ENCODE measurements around the gene FCMR. TPM values are rescaled to one million over a fixed set of nuclear protein-coding genes. Genes with fewer than 3 reads are reported as not detected.

Gene FCMR
- total and polyA plus RNA-seq, 9 donors, result 0.38 to 8.4 (median 2.4) TPM

DNA sequence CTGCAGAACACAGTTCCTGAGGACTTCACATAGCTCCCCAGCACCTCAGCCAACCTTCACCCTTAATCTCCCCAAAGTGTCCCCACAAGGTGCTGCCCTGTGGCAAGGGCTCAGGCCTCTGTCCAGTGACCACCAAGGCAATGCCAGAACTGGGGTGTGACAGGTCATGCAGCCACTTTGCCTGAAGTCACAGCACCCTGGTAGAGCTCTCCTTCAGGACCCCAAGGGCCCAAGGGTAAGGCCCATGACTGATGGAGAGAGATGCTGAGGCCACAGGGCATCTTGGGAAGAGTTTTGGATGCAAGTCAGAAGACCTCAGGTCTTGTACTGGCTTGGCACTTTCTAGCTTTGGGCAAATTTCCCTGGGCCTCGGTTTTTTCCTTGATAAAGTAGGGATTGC is 783 bp upstream of the FCMR start:
- intact Hi-C loops (cut with DNase I), result no loop called here
- H3K4me3 ChIP-seq, result no peak overlapping the region
- no peaks in the 10 kb centered on the region for H3K4me1 ChIP-seq (ENCODE audit: insufficient read depth)
- no peak for TF ChIP-seq EP300 (IDR thresholded peaks at IDR 0.05)
- no peak for TF ChIP-seq POLR2A (IDR thresholded peaks at IDR 0.05)
- no peak for TF ChIP-seq CTCF (IDR thresholded peaks at IDR 0.05)
- H3K27ac ChIP-seq, result no peak overlapping the region
- H3K9me3 ChIP-seq, result no peaks in the 10 kb centered on the region
- H3K27me3 ChIP-seq, result no peaks in the 10 kb centered on the region
- no peak for DNase-seq
- no peaks in the 10 kb centered on the region for H3K36me3 ChIP-seq
- WGBS, 3 donors, result 56 to 59% (median 59%) methylated on average over 1 of the region's 1 CpG

GRCh38 chr1:206918076-206918475 is 3.7 kb downstream of the FCMR start:
- no peaks in the 10 kb centered on the region for H3K4me1 ChIP-seq (ENCODE audit: insufficient read depth)
- intact Hi-C loops (cut with DNase I), result loop anchor here (10.0 kb wide), 5 partner anchors 157 to 443 kb away; partner anchors contain the start of gene IKBKE (in 2 of the 4)
- 77 to 84% (median 83%) methylated on average over 3 of the region's 3 CpGs for WGBS, 3 donors
- no peaks in the 10 kb centered on the region for H3K36me3 ChIP-seq
- no peaks in the 10 kb centered on the region for H3K27me3 ChIP-seq
- no peak overlapping the region for H3K4me3 ChIP-seq
- no peak for DNase-seq
- H3K9me3 ChIP-seq, result no peaks in the 10 kb centered on the region
- no peak overlapping the region for H3K27ac ChIP-seq
- TF ChIP-seq POLR2A (IDR thresholded peaks at IDR 0.05), result no peak
- no peak for TF ChIP-seq EP300 (IDR thresholded peaks at IDR 0.05)
- no peak for TF ChIP-seq CTCF (IDR thresholded peaks at IDR 0.05)

DNA sequence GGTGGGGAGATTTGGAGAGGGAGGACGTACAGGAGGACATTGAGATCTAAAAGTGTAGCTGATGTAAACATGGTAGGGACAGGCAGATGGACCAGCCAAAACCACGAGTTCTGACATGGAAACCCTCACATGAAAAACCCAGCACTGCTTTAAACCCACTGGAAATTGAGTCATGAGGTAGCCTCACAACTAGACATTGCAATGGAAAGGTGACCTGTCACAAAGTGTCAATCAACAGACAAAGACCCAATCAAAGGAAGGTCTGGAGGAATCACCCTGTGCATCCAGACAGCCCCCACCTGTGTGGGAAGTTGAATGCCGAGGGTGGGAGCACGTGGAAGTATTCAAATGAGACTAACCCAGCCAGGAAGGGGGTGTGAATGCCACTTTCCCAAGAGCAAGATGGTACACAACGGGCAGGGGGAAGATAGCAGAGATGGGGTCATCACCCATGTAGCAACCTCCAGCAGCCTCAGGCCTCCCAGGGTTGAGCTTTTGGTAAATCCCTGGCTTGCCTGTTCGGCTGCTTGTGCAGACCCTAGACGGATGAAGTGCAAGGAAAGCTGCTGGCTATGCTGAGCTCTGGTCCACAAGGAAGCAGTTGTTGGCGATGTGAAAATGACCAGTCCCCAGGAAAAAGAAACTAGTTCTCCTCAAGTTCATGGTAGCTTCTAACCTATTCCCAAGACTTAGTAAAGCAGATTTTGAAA is 5.6 kb downstream of the FCMR start:
- no peak overlapping the region for H3K27ac ChIP-seq
- no peaks in the 10 kb centered on the region for H3K27me3 ChIP-seq
- DNase-seq, result no peak
- no peak for TF ChIP-seq EP300 (IDR thresholded peaks at IDR 0.05)
- no peak for TF ChIP-seq POLR2A (IDR thresholded peaks at IDR 0.05)
- no peak for TF ChIP-seq CTCF (IDR thresholded peaks at IDR 0.05)
- H3K36me3 ChIP-seq, result no peaks in the 10 kb centered on the region
- WGBS, 3 donors, result 69 to 76% (median 74%) methylated on average over 8 of the region's 8 CpGs
- no peaks in the 10 kb centered on the region for H3K9me3 ChIP-seq
- no peaks in the 10 kb centered on the region for H3K4me1 ChIP-seq (ENCODE audit: insufficient read depth)
- no peak overlapping the region for H3K4me3 ChIP-seq
- intact Hi-C loops (cut with DNase I), result loop anchor here (10.0 kb wide), 5 partner anchors 159 to 441 kb away; partner anchors contain the start of gene IKBKE (in 2 of the 4)

GRCh38 chr1:206915030-206915735 is 6.6 kb downstream of the FCMR start:
- Histone ChIP-seq H3K27ac (no peak overlapping the region), H3K4me1 (ENCODE audit: insufficient read depth) (no peaks in the 10 kb centered on the region), H3K4me3 (no peak overlapping the region), H3K27me3 (no peaks in the 10 kb centered on the region), H3K9me3 (no peaks in the 10 kb centered on the region), H3K36me3 (no peaks in the 10 kb centered on the region)
- TF ChIP-seq CTCF (IDR thresholded peaks at IDR 0.05) (no peak), EP300 (IDR thresholded peaks at IDR 0.05) (no peak), POLR2A (IDR thresholded peaks at IDR 0.05) (no peak)
- intact Hi-C loops (cut with DNase I), result loop anchor here (10.0 kb wide), 5 partner anchors 160 to 440 kb away; partner anchors contain the start of gene IKBKE (in 2 of the 4)
- 84 to 90% (median 87%) methylated on average over 15 of the region's 15 CpGs for WGBS, 3 donors
- DNase-seq, result no peak

Data from ovary (tissue), 9 donors.